K562 (cell line): ENCODE measurements around the gene OR2W1.

Source experiments
- CEBPG ChIP-seq, 3 experiments: fragments of 200-800 bp in 1 of 3; sonication (Bioruptor generic) in 1 of 3; sonication (generic) in 1 of 3; formaldehyde crosslinking in 1 of 3; IDR thresholded peaks in 2 of 3; conservative IDR thresholded peaks in 1 of 3; 2 replicates each; pipeline versions ENCODE4 v1.6.1 to v1.8.0; 2016 to 2022; ENCODE audit warnings: missing compliant biosample characterization in 2 of 3, missing genetic modification characterization in 2 of 3, mild to moderate bottlenecking in 1 of 3, missing genetic modification reagents in 1 of 3
- CREB3L1 ChIP-seq: fragments of 450-650 bp; IDR thresholded peaks from 2 replicates; pipeline ENCODE4 v1.6.1; 2014; ENCODE audit warnings: low read depth, mild to moderate bottlenecking, moderate library complexity, borderline replicate concordance
- ETV1 ChIP-seq: fragments of 450-650 bp; conservative IDR thresholded peaks from 2 replicates; pipeline ENCODE4 v1.6.1; 2016; ENCODE audit warnings: missing genetic modification characterization, control low read depth, low read depth, missing compliant biosample characterization
- GATAD2A ChIP-seq: fragments of 450-650 bp; IDR thresholded peaks from 2 replicates; pipeline ENCODE4 v1.6.1; 2017
- HNRNPK ChIP-seq: fragments of 200-400 bp; formaldehyde crosslinking; IDR thresholded peaks from one replicate; pipeline ENCODE4 v1.6.1; 2018; ENCODE audit warnings: mild to moderate bottlenecking, low read depth, low read length; ENCODE audit not compliant: poor library complexity, severe bottlenecking
- NCOA2 ChIP-seq, 2 experiments: fragments of 450-650 bp; IDR thresholded peaks; 2 replicates each; pipeline ENCODE4 v1.6.1; 2018; ENCODE audit warnings: mild to moderate bottlenecking in 2 of 2, moderate library complexity in 1 of 2; ENCODE audit not compliant: partially characterized antibody in 2 of 2
- RFX1 ChIP-seq: fragments of 450-650 bp; IDR thresholded peaks from 2 replicates; pipeline ENCODE4 v1.6.1; 2016; ENCODE audit warnings: mild to moderate bottlenecking, moderate library complexity
- TAF1 ChIP-seq: IDR thresholded peaks from 2 replicates; pipeline ENCODE4 v1.6.1; 2011; ENCODE audit warnings: mild to moderate bottlenecking, low read length, moderate library complexity; ENCODE audit not compliant: insufficient read depth, control insufficient read depth, severe bottlenecking; ENCODE audit errors: extremely low read depth
- ZNF830 ChIP-seq: fragments of 250-450 bp; sonication (Bioruptor Pico); IDR thresholded peaks from 2 replicates; pipeline ENCODE4 v1.5.0; 2021; ENCODE audit warnings: mild to moderate bottlenecking

- TF ChIP-seq TAF1 (no peak), ZNF830 (CRISPR knock-in tag) (no peak), CEBPG (CRISPR knock-in tag; IDR thresholded peaks at IDR 0.05) (no peak), CEBPG (tag; conservative IDR thresholded peaks at IDR 0.05 in 1 of 2, IDR thresholded peaks at IDR 0.05 in 1 of 2) (no peak), NCOA2 (IDR thresholded peaks at IDR 0.05; ENCODE audit: partially characterized antibody in 2 of 2) (no peak), RFX1 (no peak), CREB3L1 (no peak), HNRNPK (no peak), GATAD2A (no peak), ETV1 (tag) (no peak)
Measured at GRCh38 chr6:29009358-29009757, 35.6 kb downstream of the OR2W1 start.
